K562 (cell line): ENCODE results near the gene DAB2. TPM values are rescaled to one million over a fixed set of nuclear protein-coding genes. Genes with fewer than 3 reads are reported as not detected.

Experiments
- ATAC-seq: fragments of 200-7000 bp; cut with Tn5 transposase; 3 replicates; pipeline ENCODE4 v1.9.1; 2020; ENCODE audit warnings: moderate library complexity
- BruUV-seq: library from RNA; stranded (reverse); fragments of 400-500 nt; replicated peaks from 2 replicates; lab custom pipeline; 2021; lab: Mats Ljungman, UMichigan
- CTCF ChIA-PET: fragments of 300-600 bp; formaldehyde crosslinking; extraction: SDS; loops from one replicate; lab custom pipeline; 2021; ENCODE audit warnings: low intra/inter-chr PET ratio; lab: Yijun Ruan, JAX
- POLR2A ChIA-PET: fragments of 300-600, 350-650 bp; sonication (Branson Sonifier 250); formaldehyde crosslinking; extraction: SDS; loops from one replicate; lab custom pipeline; 2021; ENCODE audit warnings: antibody characterized with exemption, inconsistent platforms; lab: Yijun Ruan, JAX
- DNase-seq, 4 experiments: peaks; one replicate each; pipeline versions ENCODE4 v3.0.0 to v3.0.0-alpha.2; 2011 to 2018; ENCODE audit warnings: low spot score in 3 of 4, mixed read lengths in 3 of 4; ENCODE audit errors: extremely low read depth in 1 of 4
- FAIRE-seq: peaks from 2 replicates; lab custom pipeline; 2011; peaks lifted over from hg19 to GRCh38; lab: Jason Lieb, UNC
- H2AFZ ChIP-seq: 2 replicates; pipeline ENCODE4 v1.6.0; 2011; ENCODE audit warnings: low read depth, low read length, control low read depth, inconsistent platforms
- H3K27ac ChIP-seq: fragments of 200-600 bp; 3 replicates; pipeline ENCODE4 v1.8.0; 2011; ENCODE audit warnings: low read depth, mild to moderate bottlenecking, control low read depth, inconsistent platforms, low read length, moderate library complexity, mixed read lengths; ENCODE audit errors: extremely low read depth
- H3K27me3 ChIP-seq, 2 experiments: fragments of 300-600 bp in 1 of 2; 2 replicates in 1 of 2; 3 replicates in 1 of 2; pipeline versions ENCODE4 v1.6.0 to v1.8.0; 2011; ENCODE audit warnings: inconsistent platforms in 2 of 2, low read length in 2 of 2, mild to moderate bottlenecking in 1 of 2, mixed read lengths in 1 of 2, moderate library complexity in 1 of 2; ENCODE audit not compliant: control insufficient read depth in 2 of 2, insufficient read depth in 2 of 2
- H3K36me3 ChIP-seq: fragments of 300-600 bp; 3 replicates; pipeline ENCODE4 v1.8.0; 2011; ENCODE audit warnings: mild to moderate bottlenecking, low read length, inconsistent platforms; ENCODE audit not compliant: control insufficient read depth, insufficient read depth
- H3K4me1 ChIP-seq, 2 experiments: fragments of 200-600 bp in 1 of 2; replicated peaks in 1 of 2; 2 replicates in 1 of 2; 3 replicates in 1 of 2; pipeline versions ENCODE4 v1.5.1 to v1.8.0; 2011; ENCODE audit warnings: inconsistent platforms in 2 of 2, low read length in 2 of 2, mild to moderate bottlenecking in 1 of 2, mixed read lengths in 1 of 2, moderate library complexity in 1 of 2; ENCODE audit not compliant: control insufficient read depth in 2 of 2, insufficient read depth in 2 of 2
- H3K4me2 ChIP-seq: 2 replicates; pipeline ENCODE4 v1.6.1; 2011; ENCODE audit warnings: low read length, control low read depth, inconsistent platforms, mixed read lengths; ENCODE audit not compliant: insufficient read depth
- H3K4me3 ChIP-seq: fragments of 200-600 bp; sonication (generic), shearing (Covaris generic); 2 replicates; pipeline ENCODE4 v1.5.1; 2016; ENCODE audit warnings: control low read depth, inconsistent platforms
- H3K79me2 ChIP-seq: fragments of 200-600 bp; 3 replicates; pipeline ENCODE4 v1.8.0; 2011; ENCODE audit warnings: low read length, inconsistent platforms; ENCODE audit not compliant: control insufficient read depth, insufficient read depth
- H3K9ac ChIP-seq, 2 experiments: 2 replicates each; pipeline versions ENCODE4 v1.6.0 to v1.6.1; 2011; ENCODE audit warnings: low read depth in 2 of 2, low read length in 2 of 2, control low read depth in 1 of 2, inconsistent platforms in 1 of 2, mild to moderate bottlenecking in 1 of 2, mixed read lengths in 1 of 2; ENCODE audit not compliant: insufficient read depth in 1 of 2
- H3K9me1 ChIP-seq: one replicate; pipeline ENCODE4 v1.6.0; 2011; ENCODE audit warnings: inconsistent platforms, mild to moderate bottlenecking, low read length, moderate library complexity; ENCODE audit not compliant: control insufficient read depth, insufficient read depth
- H3K9me3 ChIP-seq: replicated peaks from 2 replicates; pipeline ENCODE4 v1.5.1; 2011; ENCODE audit warnings: low read depth, low read length, inconsistent platforms; ENCODE audit not compliant: control insufficient read depth, insufficient read depth
- H4K20me1 ChIP-seq: replicated peaks from 2 replicates; pipeline ENCODE4 v1.6.1; 2011; ENCODE audit warnings: low read length, inconsistent platforms, mixed read lengths; ENCODE audit not compliant: control insufficient read depth, insufficient read depth
- BACH1 ChIP-seq: fragments of 200-800 bp; sonication (Bioruptor generic); IDR thresholded peaks from 2 replicates; pipeline ENCODE4 v1.6.1; 2016; ENCODE audit warnings: missing genetic modification characterization, missing compliant biosample characterization
- CHD2 ChIP-seq: IDR thresholded peaks from 2 replicates; pipeline ENCODE4 v1.6.1; 2011; ENCODE audit warnings: low read depth, low read length
- CREM ChIP-seq: IDR thresholded peaks from 2 replicates; pipeline ENCODE4 v1.6.1; 2014; ENCODE audit warnings: antibody characterized with exemption, low read depth
- KAT2B ChIP-seq: IDR thresholded peaks from one replicate; pipeline ENCODE4 v1.6.1; 2012; ENCODE audit warnings: low read depth, mild to moderate bottlenecking, control low read depth, inconsistent platforms, low read length, moderate library complexity
- KDM4B ChIP-seq, 2 experiments: fragments of 450-650 bp in 1 of 2; sonication (generic) in 1 of 2; IDR thresholded peaks; 2 replicates each; pipeline ENCODE4 v1.6.1; 2016 to 2017; ENCODE audit warnings: borderline replicate concordance in 2 of 2, antibody characterized with exemption in 1 of 2, low read depth in 1 of 2, mild to moderate bottlenecking in 1 of 2
- LARP7 ChIP-seq: fragments of 450-650 bp; IDR thresholded peaks from 2 replicates; pipeline ENCODE4 v1.6.1; 2016
- RAD51 ChIP-seq: fragments of 450-650 bp; IDR thresholded peaks from 2 replicates; pipeline ENCODE4 v1.7.1; 2016; ENCODE audit warnings: low read depth, mild to moderate bottlenecking, borderline replicate concordance
- RBFOX2 ChIP-seq: fragments of 200-400 bp; formaldehyde crosslinking; IDR thresholded peaks from 2 replicates; pipeline ENCODE4 v1.6.1; 2017; ENCODE audit warnings: low read depth, mild to moderate bottlenecking, low read length, moderate library complexity
- SPI1 ChIP-seq: IDR thresholded peaks from 2 replicates; pipeline ENCODE4 v1.6.1; 2011; ENCODE audit warnings: low read depth, low read length, control low read depth, borderline replicate concordance
- SUPT5H ChIP-seq: fragments of 450-650 bp; IDR thresholded peaks from 2 replicates; pipeline ENCODE4 v1.6.1; 2016
- ZC3H8 ChIP-seq: fragments of 450-650 bp; IDR thresholded peaks from 2 replicates; pipeline ENCODE4 v1.6.1; 2017
- ZNF143 ChIP-seq: sonication (generic); formaldehyde crosslinking; IDR thresholded peaks from 2 replicates; pipeline ENCODE4 v1.9.0; 2022; ENCODE audit warnings: mild to moderate bottlenecking, missing genetic modification reagents
- ZNF165 ChIP-seq: fragments of 250-450 bp; sonication (Bioruptor Pico); IDR thresholded peaks from 2 replicates; pipeline ENCODE4 v1.4.0; 2020; ENCODE audit warnings: borderline replicate concordance
- WGBS: fragments of 100-300 bp; shearing (Covaris generic); methylation state at CpG from one replicate; pipeline ENCODE4 v1.1.6; 2016; ENCODE audit warnings: low coverage, mixed read lengths; ENCODE audit not compliant: insufficient coverage; ENCODE audit errors: missing lambda C conversion rate; 5-methylcytosine and 5-hydroxymethylcytosine counted together
- in situ Hi-C: fragments of 300-500 bp; cut with MboI; formaldehyde crosslinking; loops from 4 replicates; pipeline ENCODE4 v1.15.0; 2018; ENCODE audit warnings: inconsistent platforms, mixed read lengths
- intact Hi-C: fragments of 100-400 bp; cut with micrococcal nuclease; formaldehyde crosslinking; loops from 2 replicates; pipeline ENCODE4 v1.14.2; 2022
- polyA plus RNA-seq, 8 experiments: library from polyadenylated mRNA; depleted of rRNA in 4 of 8; stranded (reverse) in 5 of 8; unstranded in 3 of 8; fragments of >200 nt; fragmentation: Nextera tagmentation in 2 of 8; fragmentation: Illumina TruSeq in 1 of 8; extraction: Ambion mirVana in 2 of 8; extraction: Trizol in 1 of 8; gene quantifications; 2 replicates each; pipeline versions ENCODE4 v1.2.1 to v1.2.3, GENCODE V29; 2011 to 2014; ENCODE audit warnings: inconsistent platforms in 1 of 8, missing spikeins in 1 of 8
- total RNA-seq, 7 experiments: library from RNA; depleted of rRNA in 6 of 7; stranded (reverse); fragments of >200 nt in 6 of 7; fragmentation: Illumina TruSeq in 2 of 7; extraction: Trizol in 2 of 7; gene quantifications; 2 replicates each; pipeline versions ENCODE4 v1.2.1 to v1.2.3, GENCODE V29; 2011 to 2021; ENCODE audit warnings: low replicate concordance in 1 of 7
- TF ChIP-seq, protein P1 (sequence below), 2 experiments: fragments of 450-650 bp in 1 of 2; IDR thresholded peaks; 2 replicates each; pipeline ENCODE4 v1.6.1; 2011 to 2017; ENCODE audit warnings: low read depth in 2 of 2, antibody characterized with exemption in 1 of 2, borderline replicate concordance in 1 of 2, low read length in 1 of 2, mild to moderate bottlenecking in 1 of 2, mixed read lengths in 1 of 2; ENCODE audit not compliant: control insufficient read depth in 1 of 2
- TF ChIP-seq, protein P2 (sequence below): fragments of 250-450 bp; sonication (Bioruptor Pico); IDR thresholded peaks from 2 replicates; pipeline ENCODE4 v1.5.0; 2022; ENCODE audit warnings: mild to moderate bottlenecking

DAB2 gene
- total and polyA plus RNA-seq, 9 of the 15 experiments (the other 6 are each of a cell fraction or from before 2014, with no cell fraction given) = 6.6 to 29.9 (median 24.1) TPM

DNA sequence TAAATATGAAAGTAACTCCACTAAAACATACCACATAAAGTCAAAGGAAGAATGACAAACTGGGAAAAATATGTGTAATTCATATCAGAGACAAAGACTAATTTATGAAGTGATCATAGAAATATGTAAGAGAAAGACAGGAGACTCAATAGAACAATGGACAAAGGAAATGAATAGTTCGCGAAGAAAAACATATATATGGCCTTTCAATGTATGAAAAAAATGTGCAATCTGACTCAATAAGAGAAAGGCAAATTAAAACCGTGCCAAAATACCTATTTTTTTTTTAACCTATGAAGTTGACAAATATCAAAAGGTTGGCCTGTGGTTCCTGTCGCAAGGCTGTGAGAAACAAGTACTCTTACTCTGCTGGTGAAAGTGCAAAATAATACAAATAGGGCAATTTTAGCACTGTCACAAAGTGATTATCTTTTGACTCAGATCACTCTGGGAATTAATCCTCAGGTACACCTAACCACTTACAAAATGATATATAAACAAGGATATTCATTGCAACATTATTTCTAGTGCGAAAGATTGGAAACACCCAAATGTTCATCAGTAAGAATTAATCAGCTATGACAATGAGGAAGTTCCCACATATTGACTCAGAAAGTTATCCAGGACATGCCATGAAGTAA is 64.2 kb downstream of the DAB2 start:
- Histone ChIP-seq H4K20me1 (no peaks in the 10 kb centered on the region), H3K9me1 (no peaks in the 10 kb centered on the region), H3K4me2 (no peak overlapping the region), H3K4me1 (no peaks in the 10 kb centered on the region), H3K9me3 (peaks cover 3% of the 10 kb centered on the region; the same call in 1 of the 2 replicates), H3K27me3 (peaks cover 0 to 4% of the 10 kb centered on the region in 2 experiments; a peak in 1 of 5 replicates), H3K27ac (no peak overlapping the region), H3K36me3 (no peaks in the 10 kb centered on the region), H3K79me2 (no peaks in the 10 kb centered on the region), H3K4me3 (no peak overlapping the region), H2AFZ (no peak overlapping the region), H3K9ac (no peak overlapping the region)
- no TSS peak for BruUV-seq
- ChIA-PET POLR2A (interaction anchor here (1.1 kb wide), 1 partner anchor 147 kb away, joined by 3 read pairs; no protein-coding TSS in a partner anchor), CTCF (no interaction called here)
- DNase-seq = no peak
- in situ Hi-C loops (no loop called here), intact Hi-C loops (no loop called here)
- 22% methylated on average over 5 of the region's 5 CpGs for WGBS
- TF ChIP-seq ZNF143 (CRISPR knock-in tag) = no peak
- TF ChIP-seq CREM = no peak
- TF ChIP-seq BACH1 (tag) = no peak
- TF ChIP-seq CHD2 = no peak
- TF ChIP-seq RAD51 = no peak
- no peak for TF ChIP-seq KAT2B
- TF ChIP-seq KDM4B (IDR thresholded peaks at IDR 0.05; ENCODE audit: borderline replicate concordance in 2 of 2, low read depth in 1 of 2) = no peak
- TF ChIP-seq ZC3H8 = no peak
- TF ChIP-seq ZNF165 (CRISPR knock-in tag) = no peak
- TF ChIP-seq SPI1 = no peak
- TF ChIP-seq, protein P1, sequence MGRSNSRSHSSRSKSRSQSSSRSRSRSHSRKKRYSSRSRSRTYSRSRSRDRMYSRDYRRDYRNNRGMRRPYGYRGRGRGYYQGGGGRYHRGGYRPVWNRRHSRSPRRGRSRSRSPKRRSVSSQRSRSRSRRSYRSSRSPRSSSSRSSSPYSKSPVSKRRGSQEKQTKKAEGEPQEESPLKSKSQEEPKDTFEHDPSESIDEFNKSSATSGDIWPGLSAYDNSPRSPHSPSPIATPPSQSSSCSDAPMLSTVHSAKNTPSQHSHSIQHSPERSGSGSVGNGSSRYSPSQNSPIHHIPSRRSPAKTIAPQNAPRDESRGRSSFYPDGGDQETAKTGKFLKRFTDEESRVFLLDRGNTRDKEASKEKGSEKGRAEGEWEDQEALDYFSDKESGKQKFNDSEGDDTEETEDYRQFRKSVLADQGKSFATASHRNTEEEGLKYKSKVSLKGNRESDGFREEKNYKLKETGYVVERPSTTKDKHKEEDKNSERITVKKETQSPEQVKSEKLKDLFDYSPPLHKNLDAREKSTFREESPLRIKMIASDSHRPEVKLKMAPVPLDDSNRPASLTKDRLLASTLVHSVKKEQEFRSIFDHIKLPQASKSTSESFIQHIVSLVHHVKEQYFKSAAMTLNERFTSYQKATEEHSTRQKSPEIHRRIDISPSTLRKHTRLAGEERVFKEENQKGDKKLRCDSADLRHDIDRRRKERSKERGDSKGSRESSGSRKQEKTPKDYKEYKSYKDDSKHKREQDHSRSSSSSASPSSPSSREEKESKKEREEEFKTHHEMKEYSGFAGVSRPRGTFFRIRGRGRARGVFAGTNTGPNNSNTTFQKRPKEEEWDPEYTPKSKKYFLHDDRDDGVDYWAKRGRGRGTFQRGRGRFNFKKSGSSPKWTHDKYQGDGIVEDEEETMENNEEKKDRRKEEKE (IDR thresholded peaks at IDR 0.05; ENCODE audit: borderline replicate concordance in 1 of 2, control insufficient read depth in 1 of 2, low read depth in 2 of 2, low read length in 1 of 2) = no peak
- TF ChIP-seq, protein P2, sequence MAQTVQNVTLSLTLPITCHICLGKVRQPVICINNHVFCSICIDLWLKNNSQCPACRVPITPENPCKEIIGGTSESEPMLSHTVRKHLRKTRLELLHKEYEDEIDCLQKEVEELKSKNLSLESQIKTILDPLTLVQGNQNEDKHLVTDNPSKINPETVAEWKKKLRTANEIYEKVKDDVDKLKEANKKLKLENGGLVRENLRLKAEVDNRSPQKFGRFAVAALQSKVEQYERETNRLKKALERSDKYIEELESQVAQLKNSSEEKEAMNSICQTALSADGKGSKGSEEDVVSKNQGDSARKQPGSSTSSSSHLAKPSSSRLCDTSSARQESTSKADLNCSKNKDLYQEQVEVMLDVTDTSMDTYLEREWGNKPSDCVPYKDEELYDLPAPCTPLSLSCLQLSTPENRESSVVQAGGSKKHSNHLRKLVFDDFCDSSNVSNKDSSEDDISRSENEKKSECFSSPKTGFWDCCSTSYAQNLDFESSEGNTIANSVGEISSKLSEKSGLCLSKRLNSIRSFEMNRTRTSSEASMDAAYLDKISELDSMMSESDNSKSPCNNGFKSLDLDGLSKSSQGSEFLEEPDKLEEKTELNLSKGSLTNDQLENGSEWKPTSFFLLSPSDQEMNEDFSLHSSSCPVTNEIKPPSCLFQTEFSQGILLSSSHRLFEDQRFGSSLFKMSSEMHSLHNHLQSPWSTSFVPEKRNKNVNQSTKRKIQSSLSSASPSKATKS = no peak
- no peak for TF ChIP-seq LARP7
- TF ChIP-seq RBFOX2 = no peak
- no peak for TF ChIP-seq SUPT5H
- no peak for ATAC-seq
- no peak for FAIRE-seq
